NCI-H524 treated with DMSO at 0.1 percent for 48 hours (cell line): ENCODE data around the gene NUP214.
"Not testable (repeated sequence)": the region's sequence is repeated elsewhere in the genome, so short reads cannot be mapped to it uniquely, and the experiment has no call there.

ENCODE experiments used
- DNase-seq: peaks from one replicate; lab custom pipeline; 2025; lab: John Stamatoyannopoulos, UW

Gene NUP214

DNA sequence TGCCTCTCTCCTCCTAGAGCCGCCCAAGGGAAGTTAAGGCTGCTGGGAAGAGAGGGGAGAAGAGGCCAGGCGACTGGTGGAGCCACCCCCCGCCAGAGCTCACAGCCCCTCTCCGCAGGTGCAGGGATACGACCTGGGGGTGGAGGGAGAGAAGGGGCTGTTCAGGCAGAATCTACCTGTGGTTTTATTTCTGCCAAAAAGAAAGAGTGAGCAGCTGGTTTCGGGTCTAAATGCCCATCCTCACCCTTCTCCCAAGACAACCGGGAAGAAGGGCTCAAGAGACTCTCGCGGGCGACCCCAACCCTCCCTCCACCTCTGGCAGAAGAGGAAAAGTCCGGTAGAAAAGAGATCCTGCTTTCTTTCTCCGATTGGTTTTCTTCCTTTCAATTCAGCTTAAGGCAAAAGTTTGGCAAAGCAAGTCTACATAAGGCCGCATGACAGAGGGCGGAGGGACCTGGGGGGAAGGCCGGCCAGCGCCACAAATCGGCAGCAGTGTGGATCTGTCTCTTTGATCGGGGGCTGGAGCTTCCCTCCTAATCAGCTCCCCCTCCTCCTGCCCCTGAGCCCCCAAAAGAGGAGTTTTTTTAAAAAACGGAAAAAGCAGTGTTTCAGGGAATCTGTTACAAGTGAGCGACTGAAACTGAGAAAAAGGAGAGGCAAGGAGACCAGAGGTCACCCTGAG is 134.7 kb downstream of the NUP214 start:
- DNase-seq = no peak

DNA sequence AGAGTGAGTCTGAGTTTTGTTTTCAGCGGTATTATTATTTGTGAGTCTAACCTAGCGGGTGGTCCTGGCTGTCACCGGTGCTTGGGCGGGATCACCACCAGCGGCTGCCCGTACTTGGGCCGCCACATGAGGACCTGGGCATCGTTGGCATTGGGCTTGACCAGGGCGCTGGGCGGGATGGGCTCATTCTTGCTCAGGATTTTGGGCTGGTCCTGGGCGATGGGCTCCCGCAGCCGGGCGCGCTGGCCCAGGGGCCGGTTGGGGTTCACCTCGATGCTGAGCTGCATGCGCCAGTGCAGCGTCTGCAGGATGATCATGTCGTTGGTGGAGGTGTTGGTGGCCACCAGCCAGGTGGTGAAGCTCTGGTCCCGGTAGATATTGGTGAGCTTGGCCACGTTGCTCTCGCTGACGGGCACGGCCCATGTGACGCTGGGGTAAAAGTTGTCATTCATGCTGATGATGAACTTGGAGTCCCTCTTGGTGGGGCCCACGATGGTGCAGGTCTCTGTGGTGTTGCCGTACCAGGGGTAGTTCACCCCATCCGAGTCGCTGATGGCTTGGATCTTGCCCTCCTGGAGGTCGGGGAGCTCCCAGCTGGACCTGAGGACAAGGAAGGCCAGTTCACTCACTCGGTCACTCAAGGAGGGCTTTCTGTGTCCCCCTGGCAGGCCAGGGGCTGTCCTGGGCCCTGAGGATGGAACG is 135.5 kb downstream of the NUP214 start:
- DNase-seq = no peak

DNA sequence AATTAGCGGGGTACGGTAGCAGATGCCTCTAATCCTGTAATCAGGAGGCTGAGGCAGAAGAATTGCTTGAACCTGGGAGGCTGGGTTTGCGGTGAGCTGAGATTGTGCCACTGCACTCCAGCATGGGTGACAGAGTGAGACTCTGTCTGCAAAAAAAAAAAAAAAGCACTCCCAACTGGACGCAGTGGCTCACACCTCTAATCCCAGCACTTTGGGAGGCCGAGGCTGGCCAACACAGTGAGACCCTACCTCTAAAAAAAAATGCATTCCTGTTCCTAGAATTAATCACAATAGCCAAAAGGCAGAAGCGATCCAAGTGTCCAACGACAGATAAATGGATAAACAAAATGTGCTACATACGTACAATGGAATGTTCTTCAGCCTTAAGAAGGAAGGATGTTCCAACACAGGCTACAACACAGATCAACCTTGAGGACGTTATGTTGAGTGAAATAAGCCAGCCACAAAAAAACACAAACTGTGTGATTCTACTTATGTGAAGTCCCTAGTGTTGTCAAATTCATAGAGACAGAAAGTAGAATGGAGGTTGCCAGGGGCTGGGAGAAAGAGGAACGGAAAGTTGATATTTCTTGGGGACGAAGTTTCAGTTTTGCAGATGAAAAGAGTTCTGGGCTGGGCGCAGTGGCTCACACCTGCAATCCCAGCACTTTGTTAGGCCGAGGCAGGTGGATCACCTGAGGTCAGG is 137.1 kb downstream of the NUP214 start:
- no peak for DNase-seq

DNA sequence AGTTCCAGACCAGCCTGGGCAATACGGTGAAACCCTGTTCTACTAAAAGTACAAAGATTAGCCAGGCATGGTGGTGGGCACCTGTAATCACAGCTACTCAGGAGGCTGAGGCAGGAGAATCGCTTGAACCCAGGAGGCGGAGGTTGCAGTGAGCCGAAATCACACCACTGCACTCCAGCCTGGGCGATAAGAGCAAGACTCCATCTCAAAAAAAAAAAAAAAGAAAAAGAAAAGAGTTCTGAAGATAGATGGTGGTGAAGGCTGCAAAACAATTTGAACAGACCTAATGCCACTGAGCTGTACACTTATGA is 137.6 kb downstream of the NUP214 start:
- DNase-seq = not testable (repeated sequence)

DNA sequence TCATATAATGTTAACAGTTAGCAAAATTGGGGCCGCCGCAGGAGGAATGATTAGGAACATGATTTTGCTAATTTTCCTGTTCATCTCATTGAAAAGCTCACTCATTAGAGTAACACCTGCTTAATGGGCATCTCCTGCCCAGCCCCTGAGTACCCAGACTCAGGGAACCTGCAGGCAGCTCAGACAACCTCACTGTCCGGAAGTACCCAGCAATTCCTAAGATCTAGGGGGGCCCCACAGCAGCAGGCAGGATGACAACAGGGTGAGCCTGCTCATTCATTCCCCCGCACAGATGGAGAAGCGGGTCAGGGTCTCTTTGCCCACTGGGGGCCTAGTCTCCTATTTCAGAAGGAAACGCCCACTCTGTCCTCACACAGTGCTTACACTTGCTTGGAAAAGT is 138.3 kb downstream of the NUP214 start:
- no peak for DNase-seq

DNA sequence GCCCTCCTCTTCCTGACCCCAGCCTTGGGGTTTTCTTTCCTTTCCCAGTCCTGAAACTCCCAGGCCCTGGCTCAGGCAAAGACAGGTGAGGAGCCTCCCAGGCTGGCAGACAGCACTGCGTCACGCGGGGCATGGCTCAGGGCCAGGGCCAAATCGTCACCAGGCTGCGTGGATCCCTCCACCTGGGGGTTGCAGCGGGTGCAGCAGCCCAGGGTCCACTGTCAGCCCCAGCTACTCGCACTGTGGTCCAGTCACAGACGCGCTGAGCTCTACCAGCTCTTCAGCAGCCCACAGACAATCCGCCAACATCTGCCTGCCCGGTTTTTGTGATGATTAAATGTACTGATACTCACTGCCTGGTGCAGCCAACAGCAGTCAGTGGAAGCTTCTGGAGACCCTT is 138.8 kb downstream of the NUP214 start:
- DNase-seq = no peak

DNA sequence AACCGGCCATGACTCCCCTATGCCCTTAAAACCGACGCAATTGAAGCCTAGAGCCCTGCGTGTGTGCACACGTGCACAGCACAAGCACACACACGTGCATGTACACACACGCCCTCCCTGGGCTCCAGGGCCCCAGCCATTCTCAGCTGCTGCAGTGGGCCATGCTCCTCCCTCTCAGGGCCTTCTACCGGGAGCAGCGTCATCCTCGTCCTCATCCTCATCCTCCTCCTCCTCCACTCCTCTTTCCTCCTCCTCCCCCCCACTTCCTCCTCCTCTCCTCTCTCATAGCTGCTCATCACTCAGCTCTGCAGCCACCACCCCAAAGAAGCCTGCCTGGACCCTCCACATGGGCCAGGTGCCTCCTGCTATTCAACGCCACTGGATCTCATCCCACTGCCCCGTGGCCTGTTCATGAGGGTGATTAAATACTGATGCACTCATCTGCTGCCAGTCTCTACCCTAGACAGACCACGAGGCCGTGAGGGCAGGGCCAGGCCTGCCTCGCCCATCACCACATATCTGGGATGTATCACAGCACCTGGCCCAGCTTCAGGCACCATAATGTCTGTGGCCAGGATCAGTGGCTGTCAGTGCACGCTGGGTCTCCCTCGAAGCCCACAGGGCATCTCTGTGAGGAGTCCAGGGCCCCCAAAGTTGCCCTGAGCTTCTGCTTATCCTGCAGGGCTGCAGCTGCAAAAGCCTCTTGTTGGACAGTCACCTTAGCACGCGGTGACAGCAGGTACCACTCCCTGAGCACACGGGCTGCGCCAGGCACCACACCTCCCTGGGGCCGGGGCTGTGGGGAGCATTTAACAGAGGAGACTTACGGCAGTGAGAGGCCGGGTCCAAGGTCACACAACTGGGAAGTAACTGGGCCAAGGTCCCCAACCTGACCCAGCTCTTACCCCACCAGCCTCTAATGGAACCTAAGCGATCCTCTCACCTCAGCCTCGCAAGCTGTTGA is 141.2 kb downstream of the NUP214 start:
- no peak for DNase-seq

DNA sequence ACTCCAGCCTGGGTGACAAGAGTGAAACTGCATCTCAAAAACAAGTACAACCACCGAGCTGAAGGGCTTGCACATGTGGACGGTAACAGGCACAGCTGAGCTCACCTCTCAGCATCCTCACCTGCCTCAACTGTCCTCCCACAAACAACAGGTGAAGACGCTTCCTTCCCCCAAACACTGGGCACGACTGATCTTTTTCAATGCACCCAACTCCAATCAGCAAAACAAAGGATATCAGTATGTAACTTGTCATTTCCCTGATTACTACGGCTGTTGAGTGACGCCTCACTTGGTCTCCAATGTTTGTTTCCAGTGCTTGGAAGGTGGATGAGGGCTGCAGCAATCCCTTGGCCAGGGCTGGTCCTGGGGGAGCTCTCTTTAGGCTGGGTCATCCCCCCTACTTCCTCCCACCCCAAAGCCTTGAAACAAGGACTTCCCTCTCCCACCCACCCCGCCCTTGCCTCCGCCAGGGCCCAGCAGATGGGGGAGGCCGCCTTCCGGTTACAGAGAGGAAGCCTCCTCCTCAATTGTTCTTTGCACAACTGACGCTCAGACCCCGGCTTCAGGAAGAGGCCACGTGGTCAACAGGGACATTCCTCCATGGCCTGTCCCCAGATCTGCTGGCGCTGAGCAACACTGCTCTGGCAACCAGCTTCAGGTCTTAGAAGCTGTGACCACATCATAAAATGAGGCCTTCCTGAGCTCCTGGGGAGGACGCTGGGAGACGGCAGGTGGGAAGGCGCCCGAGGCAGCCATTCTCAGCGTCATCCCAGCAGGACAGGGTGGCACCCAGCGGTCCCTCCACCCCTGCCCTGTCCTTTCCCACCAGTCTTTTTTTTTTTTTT is 145.0 kb downstream of the NUP214 start:
- DNase-seq = no peak

DNA sequence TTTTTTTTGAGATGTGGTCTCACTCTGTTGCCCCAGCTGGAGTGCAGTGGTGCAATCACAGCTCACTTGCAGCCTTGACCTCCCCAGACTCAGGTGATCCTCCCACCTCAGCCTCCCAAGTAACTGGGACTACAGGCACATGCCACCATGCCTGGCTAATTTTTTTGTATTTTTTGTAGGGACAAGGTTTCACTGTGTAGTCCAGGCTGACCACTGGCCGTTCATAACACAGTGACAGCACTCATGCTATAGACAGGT is 145.6 kb downstream of the NUP214 start:
- DNase-seq = not testable (repeated sequence)

DNA sequence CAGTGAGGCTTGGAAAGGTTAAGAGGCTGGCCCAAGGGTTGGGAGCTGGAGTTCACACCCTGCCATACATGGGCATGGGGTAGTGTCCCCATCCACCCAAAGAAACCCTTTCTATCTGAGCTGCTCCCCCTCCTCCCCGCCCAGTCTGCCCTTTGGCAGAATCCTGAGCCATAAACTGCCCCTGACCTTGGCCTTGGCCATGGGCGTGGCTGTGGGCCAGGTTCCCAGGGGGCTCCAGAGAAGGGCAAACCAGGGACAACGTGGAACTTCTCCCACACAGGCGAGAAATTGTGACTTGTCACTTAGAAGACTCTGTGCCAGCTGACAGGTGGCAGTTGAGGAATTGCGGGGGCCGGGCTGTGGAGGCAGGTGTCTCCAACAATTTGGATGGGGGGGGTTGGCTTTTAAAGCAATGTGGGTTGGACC is 146.1 kb downstream of the NUP214 start:
- DNase-seq = no peak

DNA sequence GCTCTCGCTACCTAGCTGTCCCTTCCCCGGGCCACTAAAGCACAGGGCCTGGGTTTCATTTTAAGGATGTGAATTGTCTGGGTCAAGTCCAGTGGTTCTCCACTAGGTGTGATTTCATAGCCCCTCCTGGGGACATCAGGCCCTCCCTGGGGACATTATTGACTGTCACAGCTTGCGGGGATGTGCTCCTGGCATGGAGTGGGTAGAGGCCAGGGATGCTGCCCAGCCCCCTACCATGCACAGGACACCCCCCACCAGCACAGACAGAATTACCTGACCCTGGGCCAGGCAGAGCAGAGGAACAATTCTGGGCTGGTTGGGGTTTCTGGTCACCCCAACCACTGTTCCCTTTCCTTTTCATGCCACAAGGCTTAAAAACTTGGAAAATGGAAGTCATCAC is 146.8 kb downstream of the NUP214 start:
- no peak for DNase-seq

DNA sequence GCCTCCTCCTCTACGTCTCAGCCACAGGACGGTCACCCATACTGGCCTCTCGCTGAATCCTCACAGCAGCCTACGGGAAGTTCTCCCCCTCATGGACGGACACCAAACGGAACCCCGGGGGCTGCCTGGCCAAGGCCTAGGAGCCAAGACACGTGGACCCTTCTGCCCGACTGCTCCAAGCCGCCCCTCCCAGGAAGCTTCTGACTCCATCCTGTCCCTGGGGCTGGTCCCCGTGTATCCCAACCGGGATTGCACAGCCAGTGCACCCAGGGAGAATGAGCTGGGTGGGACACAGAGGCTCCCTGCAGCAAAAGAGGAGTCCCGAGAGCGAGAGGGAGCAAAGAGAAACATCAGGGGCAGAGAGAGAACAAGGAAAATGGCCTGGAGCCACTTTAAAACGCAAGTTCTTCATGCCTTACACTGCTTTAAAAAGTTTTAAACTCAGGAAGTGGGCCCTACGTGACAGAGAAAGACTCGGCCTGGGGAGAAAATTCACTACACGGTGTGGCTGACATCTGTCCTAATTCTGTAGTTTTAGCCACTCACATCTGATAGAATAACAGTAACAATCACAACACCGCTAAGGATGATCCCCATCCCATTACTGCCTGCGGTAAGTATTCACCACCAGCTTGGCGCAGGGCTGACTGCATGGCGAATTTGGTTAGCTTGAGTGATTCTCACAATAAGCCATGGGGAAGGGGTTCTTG is 147.9 kb downstream of the NUP214 start:
- DNase-seq = no peak

DNA sequence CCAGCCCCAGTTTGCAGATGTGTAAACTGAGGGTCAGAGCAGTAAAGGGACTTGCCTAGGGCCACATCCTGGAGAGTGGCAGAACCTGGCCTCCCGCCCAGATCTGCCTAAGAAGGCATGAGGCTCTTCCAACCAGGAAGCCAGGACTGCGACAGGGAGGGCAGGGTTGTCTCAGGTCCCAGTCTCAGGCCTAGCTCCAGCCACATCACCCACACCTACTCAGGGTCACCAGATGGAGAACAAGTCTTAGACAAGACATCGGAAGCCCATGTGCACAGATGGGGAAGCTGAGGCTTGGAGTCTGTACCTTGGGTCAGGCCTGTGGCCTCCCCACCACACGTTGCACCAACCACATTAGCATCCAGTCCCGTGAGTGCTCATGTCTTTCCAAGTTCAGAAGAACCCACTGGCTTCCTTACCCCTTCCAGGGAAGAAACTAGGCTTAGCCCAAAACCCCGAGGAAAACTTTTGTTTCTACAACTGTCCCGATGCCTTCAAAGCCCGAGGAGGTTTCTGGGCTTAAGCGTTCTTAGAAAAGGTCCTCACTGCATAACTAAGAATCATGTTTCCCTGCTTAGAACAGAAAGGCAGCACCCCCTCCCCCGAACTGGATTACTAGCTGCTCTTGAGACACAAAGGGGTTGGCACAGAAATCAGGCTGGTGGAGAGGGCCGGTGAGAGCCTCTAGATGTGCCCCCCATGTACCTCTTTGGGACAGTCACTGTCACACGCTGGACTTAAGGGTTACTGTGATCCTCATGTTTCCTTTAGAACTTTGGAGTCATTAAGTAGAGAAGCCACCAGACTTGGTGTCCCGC is 148.7 kb downstream of the NUP214 start:
- DNase-seq = no peak

DNA sequence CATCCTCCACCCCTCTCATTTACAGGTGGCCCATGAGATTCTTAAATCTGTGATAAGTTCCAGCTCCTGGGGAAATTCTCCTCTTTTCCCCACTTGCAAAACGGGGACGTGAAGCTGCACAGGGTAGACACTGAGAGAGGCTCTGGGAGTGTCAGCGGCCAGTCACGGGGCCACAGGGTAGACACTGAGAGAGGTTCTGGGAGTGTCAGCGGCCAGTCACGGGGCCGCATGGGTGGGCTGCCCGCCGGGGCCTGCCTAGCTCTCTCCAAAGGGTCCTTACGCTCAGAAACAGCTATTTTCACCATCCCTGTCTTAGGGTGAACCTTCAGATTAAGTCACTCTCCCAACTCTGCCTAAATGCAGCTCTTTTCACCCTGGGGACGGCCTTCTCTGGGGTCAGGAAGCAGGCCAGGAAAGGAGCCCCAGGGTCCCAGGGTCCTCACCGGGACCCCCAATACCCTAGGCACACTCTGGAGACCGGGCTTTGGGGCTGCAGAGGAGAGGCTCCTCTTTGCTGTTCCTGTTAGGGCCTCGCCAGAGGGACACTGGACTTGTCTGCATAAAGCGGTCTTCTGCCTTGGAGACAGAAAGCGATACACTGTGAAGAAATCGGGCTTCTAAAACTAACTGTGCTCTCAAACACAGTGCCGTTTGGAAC is 149.4 kb downstream of the NUP214 start:
- DNase-seq = no peak

DNA sequence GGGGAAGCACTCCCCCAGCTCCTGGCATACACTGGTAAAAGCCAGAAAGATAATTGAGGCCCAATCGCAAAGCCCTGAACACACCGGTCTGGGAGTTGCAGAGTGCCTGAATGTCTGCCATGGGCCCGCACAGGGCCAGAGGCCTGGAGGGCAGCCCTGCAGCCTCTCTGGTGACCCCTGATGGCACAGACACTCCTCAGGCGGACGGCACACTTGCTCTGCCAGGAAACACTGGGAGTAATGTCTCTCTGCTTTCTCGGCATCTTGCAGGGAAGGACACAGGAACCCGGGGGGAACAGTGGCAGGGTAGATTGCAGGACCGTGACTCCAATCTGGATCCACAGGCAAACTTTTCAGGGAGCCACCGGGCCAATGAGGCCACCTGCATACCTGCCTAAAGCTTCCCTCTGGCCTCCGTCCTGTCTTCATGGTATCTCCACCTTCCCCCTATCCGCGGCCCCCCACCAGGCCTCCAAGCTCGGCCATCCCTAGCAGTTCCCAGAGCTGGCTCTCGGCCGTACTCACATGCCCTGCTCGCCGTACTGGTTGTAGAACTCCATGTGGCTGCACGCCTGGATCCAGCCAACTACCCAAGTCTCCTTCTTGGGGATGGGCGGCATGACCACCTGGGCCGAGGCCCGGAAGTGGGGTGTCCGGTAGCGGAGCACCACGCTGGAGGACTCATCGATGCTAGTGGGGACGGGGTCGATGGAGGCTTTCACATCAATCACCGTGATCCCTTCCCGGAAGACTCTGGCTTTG is 150.1 kb downstream of the NUP214 start:
- no peak for DNase-seq

DNA sequence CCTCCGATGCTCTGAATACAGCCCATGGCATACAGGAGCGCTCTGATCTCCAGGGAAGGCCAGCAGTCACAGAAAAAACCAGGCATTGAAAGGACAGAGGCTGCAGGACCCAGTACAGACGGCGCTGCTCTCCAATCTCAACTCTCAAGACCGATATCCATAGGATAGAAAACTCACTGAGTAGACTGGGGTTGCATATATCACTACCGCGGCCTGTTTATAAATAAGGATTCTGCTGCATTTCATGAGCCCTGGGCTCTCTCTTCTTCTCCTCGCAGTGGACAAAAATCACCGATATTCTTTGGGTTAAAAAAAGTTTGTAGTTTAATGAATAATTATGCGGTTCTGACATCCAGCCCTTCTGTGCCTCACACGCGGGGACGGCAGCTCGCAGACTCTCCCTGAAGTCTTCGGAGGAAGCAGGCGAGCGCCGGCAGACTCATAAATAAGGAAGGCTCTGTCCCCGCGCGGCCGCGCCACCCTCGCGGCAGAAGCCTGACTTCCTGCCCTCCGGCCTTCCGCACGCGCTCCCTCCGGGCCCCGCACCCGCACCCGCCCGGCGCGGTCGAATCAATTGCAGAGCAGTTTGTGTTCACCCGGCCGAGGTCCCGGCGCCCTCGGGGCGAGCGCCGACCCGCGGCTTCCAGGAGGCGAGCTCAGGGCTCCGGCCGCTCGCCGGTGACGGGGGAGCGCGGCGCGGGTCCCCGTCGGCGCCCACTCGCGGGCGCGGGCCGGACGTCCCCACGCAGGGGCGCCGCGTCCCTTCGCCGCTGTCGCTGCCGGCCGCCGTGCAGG is 150.9 kb downstream of the NUP214 start, which contains the start of gene FAM78A:
TSS of gene FAM78A (minus strand) at position 417 of the 795 bp plus-strand sequence. CDS start at position 86, 331 bp downstream.
- no peak for DNase-seq

DNA sequence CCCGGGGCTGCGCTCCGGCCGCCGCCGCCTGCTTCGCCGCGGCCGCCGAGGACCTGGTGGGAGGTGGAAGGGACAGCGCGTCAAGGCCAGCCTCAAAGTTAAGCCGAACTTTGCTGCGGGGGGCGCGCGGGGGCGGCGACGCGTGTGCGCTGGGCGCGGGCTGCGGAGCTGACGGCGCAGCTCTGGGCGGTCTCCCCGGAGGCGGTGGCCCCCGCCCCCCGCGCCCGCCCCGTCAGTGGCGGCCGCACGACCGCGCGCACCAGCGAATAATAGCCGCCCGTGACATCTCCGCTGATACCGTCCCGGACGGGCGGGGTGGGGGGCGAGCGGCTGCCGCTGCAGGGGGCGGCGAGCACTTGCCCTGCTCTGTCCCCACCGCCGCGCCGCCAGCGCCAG is 151.5 kb downstream of the NUP214 start:
- no peak for DNase-seq
